C4-2B (cell line): ENCODE data around the gene BARX2.

ENCODE experiments used
- CTCF ChIP-seq: fragments of 450-650 bp; conservative IDR thresholded peaks from 2 replicates; pipeline ENCODE4 v1.5.1; 2017; ENCODE audit warnings: mild to moderate bottlenecking
- ZFX ChIP-seq: fragments of 450-650 bp; IDR thresholded peaks from 2 replicates; pipeline ENCODE4 v1.6.1; 2017

GRCh38 chr11:129383502-129383901 lies 7.9 kb downstream of the BARX2 start:
- no peak for TF ChIP-seq CTCF
- TF ChIP-seq ZFX: no peak
